Caco-2 (cell line): Measurements from ENCODE around the gene LYRM2. TPM values are rescaled to one million over a fixed set of nuclear protein-coding genes. Genes with fewer than 3 reads are reported as not detected.

ENCODE experiments used
- BruUV-seq: library from RNA; stranded (reverse); fragments of 400-500 nt; replicated peaks from 2 replicates; lab custom pipeline; 2021; lab: Mats Ljungman, UMichigan
- CTCF ChIA-PET: fragments of 300-600 bp; sonication (Branson Sonifier 250); formaldehyde crosslinking; loops from one replicate; lab custom pipeline; 2022; ENCODE audit warnings: antibody characterized with exemption; lab: Charles Lee
- POLR2A ChIA-PET: fragments of 300-600 bp; sonication (Branson Sonifier 250); formaldehyde crosslinking; loops from one replicate; lab custom pipeline; 2022; ENCODE audit warnings: antibody characterized with exemption; lab: Charles Lee
- DNase-seq, 2 experiments: peaks; one replicate each; pipeline versions ENCODE4 v3.0.0 to v3.0.0-alpha.2; 2020 to 2022
- H3K27me3 ChIP-seq: replicated peaks from 2 replicates; pipeline ENCODE4 v1.6.0; 2011; ENCODE audit warnings: low read length; ENCODE audit not compliant: control insufficient read depth, insufficient read depth
- H3K36me3 ChIP-seq: 2 replicates; pipeline ENCODE4 v1.5.1; 2011; ENCODE audit warnings: low read length; ENCODE audit not compliant: control insufficient read depth, insufficient read depth
- H3K4me1 ChIP-seq: fragments of 250-450 bp; sonication (Bioruptor Pico); 2 replicates; pipeline ENCODE4 v1.5.1; 2020; ENCODE audit warnings: mild to moderate bottlenecking
- H3K4me3 ChIP-seq: 2 replicates; pipeline ENCODE4 v1.5.1; 2011; ENCODE audit warnings: low read depth, mild to moderate bottlenecking, control low read depth, low read length
- H3K9me3 ChIP-seq: fragments of 250-450 bp; sonication (Bioruptor Pico); 2 replicates; pipeline ENCODE4 v1.5.1; 2020; ENCODE audit warnings: mild to moderate bottlenecking, moderate library complexity
- H3K27ac Mint-ChIP-seq: one replicate; pipeline ENCODE4 v1.8.0; 2022; ENCODE audit warnings: mixed read lengths; ENCODE audit not compliant: unreplicated experiment
- H3K27me3 Mint-ChIP-seq: one replicate; pipeline ENCODE4 v1.8.0; 2022; ENCODE audit warnings: mixed read lengths; ENCODE audit not compliant: insufficient read depth, unreplicated experiment
- H3K36me3 Mint-ChIP-seq: one replicate; pipeline ENCODE4 v1.8.0; 2022; ENCODE audit warnings: mild to moderate bottlenecking, mixed read lengths; ENCODE audit not compliant: insufficient read depth, unreplicated experiment
- H3K4me1 Mint-ChIP-seq: one replicate; pipeline ENCODE4 v1.8.0; 2022; ENCODE audit warnings: low read depth, mixed read lengths; ENCODE audit not compliant: unreplicated experiment
- H3K4me3 Mint-ChIP-seq: one replicate; pipeline ENCODE4 v1.8.0; 2022; ENCODE audit warnings: mild to moderate bottlenecking, moderate library complexity, mixed read lengths; ENCODE audit not compliant: unreplicated experiment
- H3K9me3 Mint-ChIP-seq: one replicate; pipeline ENCODE4 v1.8.0; 2022; ENCODE audit warnings: mixed read lengths; ENCODE audit not compliant: unreplicated experiment
- intact Hi-C: fragments of 100-400 bp; cut with micrococcal nuclease; formaldehyde crosslinking; loops from one replicate; pipeline ENCODE4 v1.10.0; 2022; ENCODE audit not compliant: unreplicated experiment
- total RNA-seq: library from RNA; stranded (reverse); gene quantifications from 2 replicates; pipeline ENCODE4 v1.2.3, GENCODE V29; 2022
- TF ChIP-seq, protein P1 (sequence below), 2 experiments: fragments of 200-600 bp in 1 of 2; IDR thresholded peaks; 1 replicate in 1 of 2; 2 replicates in 1 of 2; pipeline versions ENCODE4 v1.5.1 to v1.8.0; 2011 to 2022; ENCODE audit warnings: antibody characterized with exemption in 1 of 2, control low read depth in 1 of 2, inconsistent platforms in 1 of 2, low read depth in 1 of 2, low read length in 1 of 2, mild to moderate bottlenecking in 1 of 2, moderate library complexity in 1 of 2; ENCODE audit not compliant: insufficient read depth in 1 of 2, severe bottlenecking in 1 of 2, unreplicated experiment in 1 of 2

The LYRM2 gene
- total RNA-seq, 1 experiment from 2014 or later = 40.9 TPM

DNA sequence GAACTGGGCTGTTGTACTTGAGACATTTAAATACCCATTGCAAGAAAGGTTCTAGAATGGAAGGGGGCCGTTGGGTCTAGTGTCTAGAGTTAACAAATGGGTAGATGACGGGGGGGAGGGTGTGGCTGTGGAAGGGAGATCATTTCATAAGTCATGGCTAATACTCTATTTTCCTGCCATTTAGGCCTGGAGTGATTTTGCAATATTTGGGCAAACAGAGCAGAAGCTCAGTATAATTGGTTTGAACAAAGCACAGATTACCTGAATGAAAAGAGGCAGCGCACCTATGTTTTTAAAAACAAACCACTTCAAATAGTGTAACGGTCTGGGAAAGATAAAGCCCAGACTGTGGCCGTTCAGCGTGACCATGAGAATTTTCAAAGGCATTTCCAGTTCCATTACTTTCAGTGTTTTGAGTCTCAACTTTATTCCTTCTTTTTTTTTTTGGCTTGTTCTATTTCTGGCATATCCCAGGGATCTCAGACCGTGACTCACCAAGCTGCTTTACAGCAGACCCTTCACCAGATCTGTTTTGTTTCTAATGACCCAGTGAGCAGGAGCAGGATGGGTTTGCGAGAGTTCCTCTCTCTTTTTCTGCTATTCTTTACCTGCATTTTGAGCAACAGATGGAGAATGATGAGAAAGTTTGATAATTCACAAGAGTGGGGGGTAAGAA lies 73.7 kb downstream of the LYRM2 start:
- TF ChIP-seq, protein P1, sequence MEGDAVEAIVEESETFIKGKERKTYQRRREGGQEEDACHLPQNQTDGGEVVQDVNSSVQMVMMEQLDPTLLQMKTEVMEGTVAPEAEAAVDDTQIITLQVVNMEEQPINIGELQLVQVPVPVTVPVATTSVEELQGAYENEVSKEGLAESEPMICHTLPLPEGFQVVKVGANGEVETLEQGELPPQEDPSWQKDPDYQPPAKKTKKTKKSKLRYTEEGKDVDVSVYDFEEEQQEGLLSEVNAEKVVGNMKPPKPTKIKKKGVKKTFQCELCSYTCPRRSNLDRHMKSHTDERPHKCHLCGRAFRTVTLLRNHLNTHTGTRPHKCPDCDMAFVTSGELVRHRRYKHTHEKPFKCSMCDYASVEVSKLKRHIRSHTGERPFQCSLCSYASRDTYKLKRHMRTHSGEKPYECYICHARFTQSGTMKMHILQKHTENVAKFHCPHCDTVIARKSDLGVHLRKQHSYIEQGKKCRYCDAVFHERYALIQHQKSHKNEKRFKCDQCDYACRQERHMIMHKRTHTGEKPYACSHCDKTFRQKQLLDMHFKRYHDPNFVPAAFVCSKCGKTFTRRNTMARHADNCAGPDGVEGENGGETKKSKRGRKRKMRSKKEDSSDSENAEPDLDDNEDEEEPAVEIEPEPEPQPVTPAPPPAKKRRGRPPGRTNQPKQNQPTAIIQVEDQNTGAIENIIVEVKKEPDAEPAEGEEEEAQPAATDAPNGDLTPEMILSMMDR (IDR thresholded peaks at IDR 0.05; ENCODE audit: insufficient read depth in 1 of 2, low read depth in 1 of 2, low read length in 1 of 2, severe bottlenecking in 1 of 2, unreplicated experiment in 1 of 2) = no peak
- Histone ChIP-seq H3K36me3 (no peaks in the 10 kb centered on the region), H3K9me3 (no peaks in the 10 kb centered on the region), H3K27me3 (no peaks in the 10 kb centered on the region), H3K4me1 (peaks cover 18% of the 10 kb centered on the region), H3K4me3 (no peak overlapping the region)
- BruUV-seq = no TSS peak
- intact Hi-C loops = loop anchor here (2.0 kb wide), 1 partner anchor 58 kb away; no protein-coding TSS in a partner anchor
- no peak overlapping the region for H3K27ac Mint-ChIP-seq
- DNase-seq = peak in 1 of 2 experiments; percentile 38
- no peak overlapping the region for H3K4me3 Mint-ChIP-seq
- POLR2A ChIA-PET = no interaction called here
- CTCF ChIA-PET = no interaction called here
- peaks cover 21% of the 10 kb centered on the region for H3K4me1 Mint-ChIP-seq
- no peaks in the 10 kb centered on the region for H3K27me3 Mint-ChIP-seq
- H3K36me3 Mint-ChIP-seq = no peaks in the 10 kb centered on the region
- no peaks in the 10 kb centered on the region for H3K9me3 Mint-ChIP-seq

DNA sequence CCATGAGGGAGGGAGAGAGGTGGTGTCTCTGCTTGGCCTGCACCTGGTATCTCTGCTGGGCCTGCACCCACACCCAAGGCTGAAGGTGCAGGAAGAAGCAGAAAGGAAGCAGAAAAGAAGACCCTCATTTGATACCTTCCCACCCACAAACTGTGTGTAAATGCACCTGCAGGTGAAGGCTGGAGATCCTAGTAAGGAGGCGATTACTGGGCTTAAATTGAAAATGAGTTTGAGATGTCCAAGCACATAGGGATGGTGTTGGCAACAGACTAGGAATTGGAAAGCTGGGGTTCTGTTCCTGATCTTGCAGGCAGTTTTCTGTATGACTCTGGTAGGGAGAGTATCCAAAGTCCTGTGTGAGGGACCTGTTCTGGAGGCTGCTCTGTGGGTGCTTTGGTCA lies 74.7 kb downstream of the LYRM2 start:
- no TSS peak for BruUV-seq
- no peaks in the 10 kb centered on the region for H3K36me3 Mint-ChIP-seq
- TF ChIP-seq, protein P1 (IDR thresholded peaks at IDR 0.05; ENCODE audit: insufficient read depth in 1 of 2, low read depth in 1 of 2, low read length in 1 of 2, severe bottlenecking in 1 of 2, unreplicated experiment in 1 of 2) = no peak
- no peaks in the 10 kb centered on the region for H3K36me3 ChIP-seq
- peaks cover 21% of the 10 kb centered on the region for H3K4me1 Mint-ChIP-seq
- ChIA-PET CTCF (no interaction called here), POLR2A (no interaction called here)
- no peaks in the 10 kb centered on the region for H3K27me3 Mint-ChIP-seq
- DNase-seq = no peak
- H3K27me3 ChIP-seq = no peaks in the 10 kb centered on the region
- H3K9me3 ChIP-seq = no peaks in the 10 kb centered on the region
- H3K27ac Mint-ChIP-seq = no peak overlapping the region
- intact Hi-C loops = loop anchor here (2.0 kb wide), 1 partner anchor 57 kb away; no protein-coding TSS in a partner anchor
- H3K4me3 Mint-ChIP-seq = no peak overlapping the region
- H3K9me3 Mint-ChIP-seq = no peaks in the 10 kb centered on the region
- H3K4me3 ChIP-seq = no peak overlapping the region
- peaks cover 18% of the 10 kb centered on the region for H3K4me1 ChIP-seq

DNA sequence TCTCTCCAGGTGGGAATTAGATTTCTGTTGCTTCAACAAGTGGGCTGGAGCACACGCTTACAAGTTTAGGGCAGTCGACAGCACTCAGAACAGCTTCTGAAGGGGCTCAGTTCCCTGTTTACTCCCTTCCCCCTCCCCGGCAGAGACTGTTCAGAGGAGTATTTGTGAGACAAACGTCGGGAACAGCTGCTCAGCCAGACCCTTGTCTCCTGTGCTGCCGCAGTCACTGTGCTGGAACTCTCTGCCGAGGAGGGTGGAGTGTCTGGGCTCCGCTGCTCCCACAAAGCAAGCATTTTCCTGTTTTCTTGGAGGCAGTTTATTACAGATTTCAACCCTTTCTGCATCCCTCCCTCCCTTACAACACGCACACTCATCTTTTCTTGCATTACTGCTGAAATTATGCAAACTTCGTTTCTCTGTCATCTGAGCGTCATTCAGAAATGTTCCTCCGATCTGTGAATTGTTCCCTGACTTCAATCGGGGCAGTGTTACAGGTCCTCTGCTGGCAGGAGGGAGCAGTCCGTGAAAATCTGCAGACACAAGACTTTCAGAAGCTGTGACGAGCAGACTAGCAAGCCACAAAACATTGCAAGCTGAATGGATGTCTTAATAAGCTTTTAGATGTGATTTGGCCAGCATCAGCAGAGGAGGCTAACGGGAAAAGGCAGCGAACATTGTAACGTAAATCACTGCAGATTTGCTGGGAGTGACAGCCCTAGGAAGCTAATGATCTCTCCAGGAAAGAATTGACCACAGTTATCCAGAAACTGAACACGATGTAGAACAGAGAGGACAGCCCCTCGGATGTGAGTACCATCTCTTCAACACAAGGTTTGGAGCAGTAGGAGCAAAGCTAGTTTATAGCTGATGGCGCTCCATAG lies 76.2 kb downstream of the LYRM2 start:
- Histone ChIP-seq H3K27me3 (no peaks in the 10 kb centered on the region), H3K4me3 (no peak overlapping the region), H3K9me3 (no peaks in the 10 kb centered on the region; the same call in 1 of the 2 replicates), H3K36me3 (no peaks in the 10 kb centered on the region), H3K4me1 (peaks cover 6% of the 10 kb centered on the region)
- TF ChIP-seq, protein P1 (IDR thresholded peaks at IDR 0.05; ENCODE audit: insufficient read depth in 1 of 2, low read depth in 1 of 2, low read length in 1 of 2, severe bottlenecking in 1 of 2, unreplicated experiment in 1 of 2) = no peak
- no TSS peak for BruUV-seq
- no peak for DNase-seq
- Mint-ChIP-seq H3K9me3 (peaks cover 4% of the 10 kb centered on the region), H3K4me3 (no peak overlapping the region), H3K4me1 (peaks cover 13% of the 10 kb centered on the region), H3K27me3 (no peaks in the 10 kb centered on the region), H3K36me3 (no peaks in the 10 kb centered on the region), H3K27ac (no peak overlapping the region)
- intact Hi-C loops = no loop called here
- ChIA-PET POLR2A (no interaction called here), CTCF (no interaction called here)
